ENCODE data around the gene CCAR1.
A peak's percentile ranks its signal among the peaks of the same experiment; 100 is the strongest.
"Not testable (repeated sequence)": the region's sequence is repeated elsewhere in the genome, so short reads cannot be mapped to it uniquely, and the experiment has no call there.

Gene CCAR1, protein sequence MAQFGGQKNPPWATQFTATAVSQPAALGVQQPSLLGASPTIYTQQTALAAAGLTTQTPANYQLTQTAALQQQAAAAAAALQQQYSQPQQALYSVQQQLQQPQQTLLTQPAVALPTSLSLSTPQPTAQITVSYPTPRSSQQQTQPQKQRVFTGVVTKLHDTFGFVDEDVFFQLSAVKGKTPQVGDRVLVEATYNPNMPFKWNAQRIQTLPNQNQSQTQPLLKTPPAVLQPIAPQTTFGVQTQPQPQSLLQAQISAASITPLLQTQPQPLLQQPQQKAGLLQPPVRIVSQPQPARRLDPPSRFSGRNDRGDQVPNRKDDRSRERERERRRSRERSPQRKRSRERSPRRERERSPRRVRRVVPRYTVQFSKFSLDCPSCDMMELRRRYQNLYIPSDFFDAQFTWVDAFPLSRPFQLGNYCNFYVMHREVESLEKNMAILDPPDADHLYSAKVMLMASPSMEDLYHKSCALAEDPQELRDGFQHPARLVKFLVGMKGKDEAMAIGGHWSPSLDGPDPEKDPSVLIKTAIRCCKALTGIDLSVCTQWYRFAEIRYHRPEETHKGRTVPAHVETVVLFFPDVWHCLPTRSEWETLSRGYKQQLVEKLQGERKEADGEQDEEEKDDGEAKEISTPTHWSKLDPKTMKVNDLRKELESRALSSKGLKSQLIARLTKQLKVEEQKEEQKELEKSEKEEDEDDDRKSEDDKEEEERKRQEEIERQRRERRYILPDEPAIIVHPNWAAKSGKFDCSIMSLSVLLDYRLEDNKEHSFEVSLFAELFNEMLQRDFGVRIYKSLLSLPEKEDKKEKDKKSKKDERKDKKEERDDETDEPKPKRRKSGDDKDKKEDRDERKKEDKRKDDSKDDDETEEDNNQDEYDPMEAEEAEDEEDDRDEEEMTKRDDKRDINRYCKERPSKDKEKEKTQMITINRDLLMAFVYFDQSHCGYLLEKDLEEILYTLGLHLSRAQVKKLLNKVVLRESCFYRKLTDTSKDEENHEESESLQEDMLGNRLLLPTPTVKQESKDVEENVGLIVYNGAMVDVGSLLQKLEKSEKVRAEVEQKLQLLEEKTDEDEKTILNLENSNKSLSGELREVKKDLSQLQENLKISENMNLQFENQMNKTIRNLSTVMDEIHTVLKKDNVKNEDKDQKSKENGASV
- total RNA-seq = 118 to 180 (median 176) reads per million in 3 experiments

DNA sequence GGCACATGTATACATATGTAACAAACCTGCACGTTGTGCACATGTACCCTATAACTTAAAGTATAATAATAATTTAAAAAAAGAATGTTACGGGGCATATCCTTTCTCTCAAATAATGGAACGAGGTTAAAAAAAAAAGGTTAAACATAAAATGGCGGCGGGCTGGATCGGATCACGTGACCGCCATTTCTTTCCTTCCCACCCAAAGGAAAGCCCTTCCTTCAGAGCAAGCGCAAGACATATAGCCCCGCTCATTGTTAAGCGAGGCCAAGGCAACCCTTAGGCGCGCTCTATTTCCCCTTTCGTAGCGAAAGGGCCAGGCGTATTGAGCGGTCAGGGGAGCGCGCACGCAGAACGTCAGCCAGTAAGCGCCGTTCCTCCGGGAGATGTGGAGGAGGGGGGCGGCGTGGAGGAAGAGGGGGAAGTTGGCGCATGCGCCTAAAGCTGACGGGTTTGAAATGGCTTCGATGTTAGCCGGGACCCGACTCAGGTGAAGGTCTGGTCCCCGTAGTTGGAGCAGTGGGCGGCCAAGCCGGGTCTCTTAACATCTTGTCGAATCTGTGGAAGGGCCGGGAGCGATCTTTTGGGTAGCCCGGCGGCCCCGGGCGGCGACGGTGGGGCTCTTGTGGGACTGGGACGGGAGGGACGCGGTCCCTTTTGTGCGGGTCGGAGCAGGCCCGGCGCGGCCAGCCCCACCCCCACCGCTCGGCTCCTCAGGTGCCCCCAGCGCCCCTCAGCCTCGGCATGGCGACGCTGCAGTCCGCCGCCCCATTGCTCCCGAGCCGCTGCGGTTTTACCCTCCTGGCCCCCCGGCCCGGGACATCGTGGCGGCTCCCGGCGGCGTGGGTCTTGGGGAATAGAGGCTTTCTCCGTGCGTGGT lies at the start of gene CCAR1:
Gene CCAR1 (plus strand): TSS at position 447 of the 880 bp plus-strand sequence. CDS start 1,266 bp downstream, outside the sequence.
- peak; percentile 97 for DNase-seq

DNA sequence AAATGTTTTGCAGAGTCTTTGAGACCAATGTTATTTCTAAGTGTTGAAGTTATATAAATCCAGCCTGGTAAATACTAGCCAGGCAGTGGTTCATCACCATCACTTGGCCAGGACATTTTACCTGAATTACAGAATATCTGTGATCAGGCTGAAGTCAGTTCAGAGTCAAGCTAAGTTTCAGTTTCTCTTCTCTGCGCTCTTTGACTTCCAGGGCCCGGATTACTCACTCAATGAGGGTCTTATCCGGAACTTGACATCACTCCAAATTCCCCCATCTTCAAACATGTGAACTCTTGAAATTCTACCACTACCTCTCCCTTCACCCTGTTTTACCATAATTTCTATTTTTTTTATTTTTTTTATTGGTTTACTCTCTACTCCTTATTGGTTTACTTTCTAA lies 36.6 kb upstream of the CCAR1 start:
- peak; percentile 4 for DNase-seq

DNA sequence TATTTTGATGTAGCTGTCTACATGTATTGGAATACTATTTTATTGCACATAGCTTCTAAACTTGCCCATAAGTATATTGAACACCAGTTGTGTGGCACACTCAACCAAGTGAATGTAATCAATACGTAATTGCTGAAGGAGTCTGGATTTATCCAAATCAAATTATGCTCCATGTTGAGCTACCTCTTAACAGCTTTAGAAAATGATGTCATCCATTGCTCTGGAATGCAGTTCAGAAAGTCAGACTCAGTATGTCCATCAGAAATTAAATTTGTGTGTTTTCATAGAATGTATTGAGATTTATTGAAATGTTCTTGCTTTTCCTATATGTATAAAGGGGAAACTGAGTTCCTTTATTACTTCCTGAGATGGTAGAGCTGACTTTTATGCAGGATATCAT lies 25.0 kb upstream of the CCAR1 start:
- no peak for DNase-seq

DNA sequence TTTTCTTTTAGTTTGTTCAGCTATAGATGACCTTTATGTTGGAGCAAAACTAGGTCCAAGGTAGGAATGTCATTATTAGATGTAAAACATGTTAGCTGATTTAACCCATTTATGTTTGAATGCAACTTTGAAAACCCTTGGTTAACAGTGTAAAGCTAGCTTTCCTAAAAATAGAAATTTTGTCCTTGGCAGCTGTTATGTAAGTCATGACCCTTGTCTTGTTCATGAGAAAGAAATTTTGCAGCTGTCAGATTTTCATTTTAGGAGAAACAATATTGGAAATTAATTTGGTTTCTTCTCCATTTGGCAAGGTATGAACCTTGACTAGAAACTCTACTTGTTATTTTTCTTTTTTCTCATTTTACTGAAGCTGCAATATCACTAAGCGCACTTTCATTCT lies 23.9 kb upstream of the CCAR1 start:
- no peak for DNase-seq

DNA sequence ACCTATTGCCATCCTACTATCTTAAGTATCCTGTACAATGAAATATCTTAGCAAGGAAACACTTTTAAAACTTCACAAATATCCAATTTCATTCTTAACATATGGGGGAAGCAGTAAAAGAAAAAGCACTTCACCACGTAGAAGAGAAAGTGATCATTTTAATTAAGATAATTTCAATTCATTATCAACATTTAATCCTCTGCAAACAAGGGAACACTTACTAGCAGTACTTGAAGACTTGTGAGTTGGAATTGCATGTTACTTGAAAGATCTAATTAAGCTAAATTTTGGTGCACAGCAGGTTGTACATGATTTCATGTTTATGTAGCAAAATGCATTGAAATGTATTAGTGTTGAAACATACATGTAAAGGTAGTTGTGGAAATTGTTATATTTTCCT lies 20.8 kb upstream of the CCAR1 start:
- DNase-seq = no peak

DNA sequence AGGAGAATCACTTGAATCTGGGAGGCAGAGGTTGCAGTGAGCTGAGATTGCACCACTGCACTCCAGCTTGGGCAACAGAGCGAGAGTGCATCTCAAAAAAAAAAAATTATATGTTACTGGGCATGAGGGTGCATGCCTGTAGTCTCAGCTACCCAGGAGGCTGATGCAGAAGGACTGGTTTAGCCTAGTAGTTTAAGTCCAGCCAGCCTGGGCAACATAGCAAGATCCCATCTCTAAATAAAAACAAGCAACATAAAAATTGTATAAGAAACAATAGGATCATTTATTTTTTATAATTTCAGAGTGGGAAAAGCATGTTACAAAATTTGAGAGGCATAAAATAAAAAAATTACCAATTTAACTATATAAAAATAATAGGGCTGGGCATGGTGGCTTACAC lies 15.5 kb upstream of the CCAR1 start:
- DNase-seq = no peak

DNA sequence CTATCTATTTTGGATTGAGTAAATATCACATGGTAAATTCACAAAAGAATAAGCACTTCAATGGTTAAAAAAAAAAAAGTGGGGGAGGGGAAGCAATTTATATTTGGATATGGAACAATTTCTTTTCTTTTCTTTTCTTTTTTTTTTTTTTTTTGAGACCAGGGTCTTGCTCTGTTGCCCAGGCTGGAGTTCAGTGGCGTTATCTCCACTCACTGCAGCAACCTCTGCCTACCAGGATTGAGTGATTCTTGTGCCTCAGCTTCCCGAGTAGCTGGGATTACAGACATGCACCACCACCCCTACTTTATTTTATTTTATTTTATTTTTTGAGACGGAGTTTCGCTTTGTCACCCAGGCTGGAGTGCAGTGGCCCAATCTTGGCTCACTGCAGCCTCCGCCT lies 12.1 kb upstream of the CCAR1 start:
- not testable (repeated sequence) for DNase-seq

DNA sequence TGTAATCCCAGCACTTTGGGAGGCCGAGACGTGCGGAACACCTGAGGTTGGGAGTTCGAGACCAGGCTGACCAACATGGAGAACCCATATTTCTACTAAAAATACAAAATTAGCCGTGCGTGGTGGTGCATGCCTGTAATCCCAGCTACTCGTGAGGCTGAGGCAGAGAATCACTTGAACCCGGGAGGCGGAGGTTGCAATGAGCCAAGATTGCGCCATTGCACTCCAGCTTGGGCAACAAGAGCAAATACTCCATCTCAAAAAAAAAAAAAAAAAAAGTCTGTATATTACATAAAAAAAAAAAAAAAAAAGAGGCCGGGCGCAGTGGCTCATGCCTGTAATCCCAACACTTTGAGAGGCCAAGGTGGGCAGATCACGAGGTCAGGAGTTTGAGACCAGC lies 8.0 kb upstream of the CCAR1 start:
- DNase-seq = not testable (repeated sequence)

DNA sequence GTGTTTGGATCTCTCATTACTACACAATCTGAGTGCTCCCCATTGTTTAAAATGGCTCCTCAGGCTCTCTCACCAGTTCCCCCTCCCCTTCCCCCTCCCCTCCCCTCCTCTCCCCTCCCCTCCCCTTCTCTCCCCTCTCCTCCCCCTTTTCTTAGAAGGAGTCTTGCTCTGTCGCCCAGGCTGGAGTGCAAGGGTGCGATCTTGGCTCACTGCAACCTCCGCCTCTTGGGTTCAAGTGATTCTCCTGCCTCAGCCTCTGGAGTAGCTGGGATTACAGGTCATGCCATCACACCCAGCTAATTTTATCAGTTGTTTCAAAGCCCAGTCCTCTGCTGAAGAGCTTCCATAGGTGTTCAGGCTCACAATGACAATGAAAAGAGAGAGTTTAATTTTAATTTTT lies 3.6 kb upstream of the CCAR1 start:
- DNase-seq = no peak

DNA sequence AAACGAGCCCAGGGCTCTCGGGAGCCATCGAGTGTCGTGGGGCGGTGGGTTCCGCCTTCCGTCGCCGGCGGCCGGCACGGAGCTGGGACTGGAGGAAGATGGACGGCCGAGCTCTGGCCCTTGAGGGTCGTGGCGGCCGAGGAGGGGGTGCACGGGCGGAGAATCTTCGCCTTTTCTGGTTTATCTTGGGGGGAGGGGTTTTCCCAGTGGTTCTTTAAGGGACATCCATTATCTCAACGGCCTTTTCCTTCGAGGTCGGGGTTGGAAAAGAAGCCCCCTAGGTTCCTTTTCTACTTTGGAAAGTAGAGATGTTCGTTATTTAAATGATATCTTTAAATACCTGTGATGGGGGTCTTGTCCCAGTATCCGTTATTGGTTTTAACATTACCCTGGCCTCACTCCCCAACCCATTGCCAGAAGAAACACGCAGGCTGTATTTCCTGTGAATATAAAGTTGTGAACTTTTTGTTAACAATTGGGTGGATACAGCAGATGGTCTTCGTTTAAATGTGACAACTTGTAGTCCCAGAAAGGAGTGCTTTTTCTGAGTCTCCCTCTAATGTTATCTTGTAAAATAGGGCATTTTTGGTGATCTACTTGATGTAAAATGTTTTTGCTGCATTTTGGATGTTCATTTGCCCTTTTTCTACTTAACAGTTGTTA lies 765 bp downstream of the CCAR1 start:
- DNase-seq = no peak

DNA sequence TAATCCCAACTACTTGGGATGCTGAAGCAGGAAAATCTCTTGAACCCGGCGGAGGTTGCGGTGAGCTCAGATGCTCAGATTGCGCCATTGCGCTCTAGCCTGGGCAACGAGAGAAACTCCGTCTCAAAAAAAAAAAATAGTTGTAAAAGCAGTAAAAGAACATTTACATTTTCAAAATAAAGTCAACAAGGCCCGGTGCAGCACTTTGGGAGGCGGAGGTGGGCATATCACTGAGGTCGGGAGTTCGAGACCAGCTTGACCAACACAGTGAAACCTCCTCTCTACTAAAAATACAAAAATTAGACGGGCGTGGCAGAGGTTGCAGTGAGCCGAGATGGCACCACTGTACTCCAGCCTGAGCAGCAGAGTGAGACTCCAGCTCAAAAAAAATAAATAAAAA lies 4.0 kb downstream of the CCAR1 start:
- DNase-seq = no peak

DNA sequence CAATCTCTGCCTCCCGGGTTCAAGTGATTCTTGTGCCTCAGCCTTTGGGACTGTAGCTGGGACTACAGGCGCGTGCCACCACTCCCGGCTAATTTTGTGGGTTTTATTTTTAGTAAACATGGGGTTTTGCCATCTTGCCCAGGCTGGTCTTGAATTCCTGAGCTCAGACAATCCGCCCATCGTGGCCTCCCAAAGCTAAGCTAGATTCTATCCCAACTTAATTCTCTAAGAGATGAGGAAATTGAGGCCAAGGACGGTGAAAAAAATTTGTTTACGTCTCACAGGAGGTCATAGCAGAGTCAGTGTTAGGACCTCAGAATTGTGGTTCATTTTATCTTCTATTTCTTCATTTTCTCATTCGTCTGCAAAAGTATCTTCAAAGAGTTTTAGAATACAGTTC lies 6.1 kb downstream of the CCAR1 start:
- DNase-seq = no peak

DNA sequence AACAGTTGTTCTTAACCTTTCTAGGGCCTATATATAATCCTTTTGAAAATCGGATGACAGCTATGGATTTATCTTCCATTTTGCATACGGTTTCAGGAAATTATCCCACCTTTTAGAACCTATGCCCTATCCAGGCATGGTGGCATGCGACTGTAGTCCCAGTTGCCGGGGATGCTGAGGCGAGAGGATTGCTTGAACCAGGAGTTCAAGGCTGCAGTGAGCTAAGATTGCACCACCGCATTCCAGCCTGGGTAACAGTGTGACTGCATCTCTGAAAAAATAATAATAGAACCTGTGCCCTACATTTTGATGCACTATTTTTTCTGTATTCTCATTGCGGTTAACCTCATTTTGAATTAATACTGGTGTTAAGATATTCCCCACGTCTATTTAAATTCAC lies 11.6 kb downstream of the CCAR1 start:
- DNase-seq = no peak

DNA sequence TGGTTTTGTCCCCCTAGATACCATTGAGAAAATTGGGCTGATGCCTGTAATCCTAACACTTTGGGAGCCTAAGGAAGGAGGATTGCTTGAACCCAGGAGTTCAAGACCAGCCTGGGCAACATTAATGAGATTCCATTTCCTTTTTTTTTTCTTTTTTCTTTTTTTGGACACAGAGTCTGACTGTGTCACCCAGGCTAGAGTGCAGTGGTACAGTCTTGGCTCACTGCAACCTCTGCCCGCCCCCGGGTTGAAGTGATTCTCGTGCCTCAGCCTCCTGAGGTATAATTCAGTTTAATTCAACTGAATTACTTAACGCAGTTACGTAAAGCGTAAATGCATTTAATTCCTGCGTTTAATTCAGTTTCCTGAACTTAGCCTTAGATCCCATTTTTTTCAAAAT lies 13.3 kb downstream of the CCAR1 start:
- DNase-seq = no peak

DNA sequence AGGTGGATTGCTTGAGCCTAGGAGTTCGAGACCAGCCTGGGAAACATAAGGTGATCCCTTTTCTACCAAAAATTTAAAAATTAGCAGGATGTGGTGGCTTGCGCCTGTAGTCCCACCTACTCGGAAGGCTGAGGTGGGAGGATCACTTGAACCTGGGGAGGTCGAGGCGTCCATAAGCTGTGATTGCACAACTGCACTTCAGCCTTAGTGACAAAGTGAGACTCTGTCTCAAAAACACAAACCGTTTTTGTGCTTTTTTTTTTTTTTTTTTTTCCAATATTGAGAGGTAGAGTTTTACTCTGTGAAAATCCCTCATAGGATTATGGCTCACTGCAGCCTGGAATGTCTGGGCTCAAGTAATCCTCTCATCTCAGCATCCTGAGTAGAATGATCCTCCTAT lies 14.1 kb downstream of the CCAR1 start:
- DNase-seq = no peak

DNA sequence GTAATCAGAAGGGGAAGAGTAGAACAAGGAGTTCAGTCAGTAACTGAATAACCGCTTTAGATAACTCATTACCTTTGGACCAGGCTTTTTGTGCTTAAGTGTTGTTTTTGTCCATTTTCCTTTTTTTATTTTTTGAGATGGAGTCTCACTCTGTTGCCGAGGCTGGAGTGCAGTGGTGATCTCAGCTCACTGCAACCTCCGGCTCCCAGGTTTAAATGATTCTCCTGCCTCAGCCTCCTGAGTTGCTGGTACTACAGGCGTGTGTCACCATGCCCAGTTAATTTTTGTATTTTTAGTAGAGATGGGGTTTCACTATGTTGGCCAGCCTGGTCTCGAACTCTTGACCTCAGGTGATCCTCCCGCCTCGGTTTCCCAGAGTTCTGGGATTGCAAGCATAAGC lies 14.7 kb downstream of the CCAR1 start:
- not testable (repeated sequence) for DNase-seq

DNA sequence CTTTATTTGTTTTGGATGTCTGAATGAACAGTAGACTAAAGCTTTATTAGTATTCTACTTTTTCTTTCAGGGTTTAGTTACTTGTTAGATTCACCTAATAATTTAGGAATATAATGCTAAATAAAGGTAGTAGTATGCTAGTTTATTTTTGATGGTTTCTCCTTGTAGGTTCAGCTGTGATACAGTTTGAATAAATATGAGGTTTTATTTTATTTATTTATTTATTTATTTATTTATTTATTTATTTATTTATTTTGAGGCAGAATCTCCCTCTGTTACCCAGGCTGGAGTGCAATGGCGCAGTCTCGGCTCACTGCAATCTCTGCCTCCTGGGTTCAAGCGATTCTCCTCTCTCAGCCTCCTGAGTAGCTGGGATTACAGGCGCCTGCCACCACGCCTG lies 19.6 kb downstream of the CCAR1 start:
- not testable (repeated sequence) for DNase-seq

DNA sequence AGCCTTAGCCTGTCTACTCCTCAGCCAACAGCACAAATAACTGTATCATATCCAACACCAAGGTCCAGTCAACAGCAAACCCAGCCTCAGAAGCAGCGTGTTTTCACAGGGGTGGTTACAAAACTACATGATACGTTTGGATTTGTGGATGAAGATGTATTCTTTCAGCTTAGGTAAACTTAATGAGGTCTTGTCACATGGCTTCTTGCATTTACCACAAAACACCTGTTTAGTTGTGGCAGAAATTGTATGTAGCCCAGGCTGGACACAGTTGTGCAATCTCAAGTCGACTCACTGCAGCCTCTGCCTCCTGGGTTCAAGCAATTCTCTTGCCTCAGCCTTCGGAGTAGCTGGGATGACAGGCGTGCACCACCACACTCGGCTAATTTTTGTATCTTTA lies 21.4 kb downstream of the CCAR1 start:
- DNase-seq = no peak

DNA sequence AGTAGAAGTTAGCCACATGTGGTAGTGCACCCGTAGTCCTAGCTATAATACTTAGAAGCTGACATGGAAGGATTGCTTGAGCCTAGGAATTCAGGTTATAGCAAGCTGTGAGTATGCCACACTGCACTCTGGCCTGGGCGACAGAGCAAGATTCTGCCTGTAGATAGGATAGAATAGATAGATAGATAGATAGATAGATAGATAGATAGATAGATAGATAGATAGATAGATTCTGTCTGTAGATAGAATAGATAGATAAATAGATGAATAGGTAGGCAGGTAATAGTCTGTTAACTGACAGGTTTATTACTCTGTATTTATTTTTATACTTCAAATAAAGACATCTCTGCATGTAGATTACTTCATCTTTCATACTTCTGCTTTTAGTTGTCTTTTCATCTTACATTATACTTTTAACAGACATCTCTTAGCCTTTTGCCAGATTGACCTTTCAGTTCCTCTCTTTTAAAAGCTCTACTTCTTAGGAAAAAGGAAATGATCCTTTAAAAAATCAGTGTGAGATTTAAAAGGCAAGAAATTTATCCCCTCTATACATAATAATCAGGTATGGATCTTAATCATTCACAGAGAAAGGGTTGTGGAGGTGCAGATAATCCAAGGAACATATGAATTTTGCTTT lies 31.8 kb downstream of the CCAR1 start:
- no peak for DNase-seq

DNA sequence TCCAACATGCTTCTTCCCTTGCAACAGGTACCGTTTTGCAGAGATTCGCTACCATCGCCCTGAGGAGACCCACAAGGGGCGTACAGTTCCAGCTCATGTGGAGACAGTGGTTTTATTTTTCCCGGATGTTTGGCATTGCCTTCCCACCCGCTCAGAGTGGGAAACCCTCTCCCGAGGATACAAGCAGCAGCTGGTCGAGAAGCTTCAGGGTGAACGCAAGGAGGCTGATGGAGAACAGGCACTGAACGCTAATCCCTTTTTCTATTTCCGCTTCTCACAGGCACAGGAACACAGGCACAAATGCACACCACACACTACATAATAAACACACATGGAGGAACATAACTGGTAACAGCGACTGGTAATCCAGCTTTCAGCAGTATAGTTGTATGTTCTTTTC lies 35.2 kb downstream of the CCAR1 start:
- DNase-seq = no peak

DNA sequence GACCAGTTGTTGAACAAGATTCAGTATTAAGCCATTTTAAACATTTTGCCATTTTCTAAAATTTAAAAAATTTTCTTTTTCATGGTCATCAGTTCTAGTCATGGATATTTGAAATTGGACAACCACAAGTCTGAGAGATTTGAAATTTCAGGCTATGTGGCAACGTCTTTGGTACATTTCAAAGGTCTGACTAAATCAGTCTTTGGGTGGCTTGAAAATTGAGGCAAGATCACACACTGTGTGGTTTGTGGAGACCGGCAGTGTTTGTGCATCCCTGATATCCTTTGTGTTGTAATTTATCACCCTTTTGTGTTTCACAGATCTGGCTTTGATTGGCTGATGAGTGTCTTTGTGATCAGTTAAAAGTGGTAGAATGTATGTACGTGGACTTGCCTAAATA lies 35.7 kb downstream of the CCAR1 start:
- no peak for DNase-seq
